GM18520 (cell line): ENCODE measurements around the gene LDLRAP1.

Source experiments
- ATAC-seq: cut with Tn5 transposase; IDR thresholded peaks from one replicate; pipeline ENCODE4 v1.9.1; 2021; ENCODE audit not compliant: unreplicated experiment

Gene LDLRAP1

GRCh38 chr1:25561421-25562100 is 18.2 kb downstream of the LDLRAP1 start:
- no peak for ATAC-seq

GRCh38 chr1:25562101-25562927 is 18.9 kb downstream of the LDLRAP1 start:
- no peak for ATAC-seq

DNA sequence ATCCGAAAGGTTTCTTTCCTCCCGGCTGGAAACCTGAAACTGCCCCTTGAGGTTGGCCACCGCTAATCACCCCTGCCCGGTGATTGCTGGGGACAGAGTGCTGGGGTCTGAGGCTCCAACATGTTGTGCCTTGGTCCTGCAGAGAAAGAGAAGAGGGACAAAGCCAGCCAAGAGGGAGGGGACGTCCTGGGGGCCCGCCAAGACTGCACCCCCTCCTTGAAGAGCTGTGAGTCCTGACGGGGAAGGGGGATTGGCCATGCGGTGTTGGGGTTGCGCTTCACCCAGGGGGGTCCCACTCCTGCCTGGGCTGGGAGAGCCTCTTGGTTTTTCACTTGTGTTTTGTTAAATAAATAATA is 19.5 kb downstream of the LDLRAP1 start:
- ATAC-seq: no peak

- no peak for ATAC-seq
Observed at GRCh38 chr1:25563330-25564215, 20.2 kb downstream of the LDLRAP1 start.

GRCh38 chr1:25564777-25565574 is 21.6 kb downstream of the LDLRAP1 start:
- no peak for ATAC-seq

DNA sequence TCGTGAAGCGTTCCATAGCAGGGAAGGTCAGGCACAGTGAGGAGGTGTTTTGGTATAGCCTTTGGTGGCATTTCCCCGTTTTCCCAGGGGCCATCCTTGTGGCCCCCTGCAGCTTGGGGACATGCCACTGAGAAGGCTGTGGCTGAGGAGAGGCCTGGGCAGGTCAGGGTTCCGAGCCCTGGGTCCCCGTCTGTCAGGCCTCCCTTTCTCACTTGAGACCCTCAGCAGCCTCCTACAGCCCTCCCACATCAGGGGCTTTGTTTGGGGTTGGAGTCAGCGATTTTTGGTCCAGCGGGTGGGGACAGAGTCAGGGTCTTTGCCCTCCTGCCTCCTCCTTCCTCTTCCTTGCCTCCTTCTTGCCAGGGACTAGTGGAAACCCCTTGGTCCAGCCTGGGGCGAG is 22.2 kb downstream of the LDLRAP1 start:
- no peak for ATAC-seq

DNA sequence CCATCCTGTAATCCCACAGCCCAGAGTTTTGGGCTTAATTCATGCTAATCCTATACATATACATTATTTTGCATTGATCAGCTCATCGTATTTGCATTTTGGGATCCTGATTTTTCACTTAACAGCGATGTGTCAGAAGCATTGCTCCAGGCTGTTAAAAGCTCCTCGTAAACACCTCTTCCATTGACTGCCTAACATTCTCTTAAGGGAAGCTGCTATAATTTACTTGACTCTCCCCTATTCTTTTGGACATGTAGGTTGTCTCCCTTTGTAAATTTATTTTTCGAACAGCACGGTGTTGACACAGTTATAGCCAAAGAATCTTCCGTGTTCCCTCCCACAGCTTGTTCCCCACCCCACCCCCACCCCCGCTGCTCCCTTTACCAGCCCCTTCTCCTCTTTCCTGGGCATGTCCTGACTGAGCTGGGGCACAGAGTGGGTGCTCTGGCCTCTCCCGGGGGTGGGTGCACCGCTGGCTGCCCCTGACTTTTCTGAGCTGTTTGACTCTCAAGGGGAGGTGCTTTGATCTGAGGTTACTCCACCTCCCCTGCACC is 22.8 kb downstream of the LDLRAP1 start:
- ATAC-seq: no peak

DNA sequence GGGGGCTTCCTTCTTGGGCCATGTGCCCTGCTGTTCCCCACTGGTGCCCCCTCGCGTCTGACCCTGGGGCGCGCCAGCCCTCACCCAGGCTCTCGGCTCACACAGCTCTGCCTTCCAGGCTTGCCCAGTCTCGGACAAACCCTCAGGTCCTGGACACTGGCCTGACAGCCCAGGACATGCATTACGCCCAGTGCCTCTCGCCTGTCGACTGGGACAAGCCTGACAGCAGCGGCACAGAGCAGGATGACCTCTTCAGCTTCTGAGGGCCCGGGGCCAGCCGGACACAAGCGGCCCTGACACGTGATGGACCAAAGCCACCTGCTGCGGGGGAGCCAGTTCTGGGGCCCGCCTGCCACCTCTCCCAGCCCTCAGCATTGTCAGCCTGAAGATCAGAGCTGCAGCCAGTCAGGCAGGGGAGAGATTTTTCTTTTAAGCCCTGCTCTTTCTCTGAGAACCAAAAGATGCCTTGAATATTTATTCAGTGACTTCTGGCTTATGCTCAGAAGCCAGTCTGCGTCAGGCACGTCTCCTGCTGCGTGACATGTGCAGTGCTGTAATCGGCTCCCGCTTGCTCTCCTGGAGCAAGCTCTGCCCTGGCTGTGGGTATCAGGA is 23.4 kb downstream of the LDLRAP1 start:
- ATAC-seq: no peak

DNA sequence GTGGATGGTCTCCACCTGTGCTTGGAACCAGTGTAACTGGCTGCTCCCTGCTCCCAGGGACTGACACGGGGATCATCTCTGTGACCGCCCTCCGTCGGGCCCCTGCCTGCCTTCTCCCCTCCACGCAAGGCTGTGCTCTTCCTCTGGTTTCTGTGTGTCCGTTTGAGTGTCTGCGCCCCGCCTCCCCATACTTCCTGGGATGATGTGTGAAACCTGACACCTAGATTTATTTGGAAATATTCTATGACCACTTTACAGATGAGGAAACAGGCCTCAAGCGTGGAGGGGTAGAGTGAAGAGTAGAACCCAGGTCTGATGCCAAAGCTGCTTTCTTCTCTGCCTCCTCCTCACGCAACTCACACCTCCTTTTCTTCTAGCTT is 24.3 kb downstream of the LDLRAP1 start:
- ATAC-seq: no peak

GRCh38 chr1:25568090-25568833 is 24.9 kb downstream of the LDLRAP1 start:
- no peak for ATAC-seq

DNA sequence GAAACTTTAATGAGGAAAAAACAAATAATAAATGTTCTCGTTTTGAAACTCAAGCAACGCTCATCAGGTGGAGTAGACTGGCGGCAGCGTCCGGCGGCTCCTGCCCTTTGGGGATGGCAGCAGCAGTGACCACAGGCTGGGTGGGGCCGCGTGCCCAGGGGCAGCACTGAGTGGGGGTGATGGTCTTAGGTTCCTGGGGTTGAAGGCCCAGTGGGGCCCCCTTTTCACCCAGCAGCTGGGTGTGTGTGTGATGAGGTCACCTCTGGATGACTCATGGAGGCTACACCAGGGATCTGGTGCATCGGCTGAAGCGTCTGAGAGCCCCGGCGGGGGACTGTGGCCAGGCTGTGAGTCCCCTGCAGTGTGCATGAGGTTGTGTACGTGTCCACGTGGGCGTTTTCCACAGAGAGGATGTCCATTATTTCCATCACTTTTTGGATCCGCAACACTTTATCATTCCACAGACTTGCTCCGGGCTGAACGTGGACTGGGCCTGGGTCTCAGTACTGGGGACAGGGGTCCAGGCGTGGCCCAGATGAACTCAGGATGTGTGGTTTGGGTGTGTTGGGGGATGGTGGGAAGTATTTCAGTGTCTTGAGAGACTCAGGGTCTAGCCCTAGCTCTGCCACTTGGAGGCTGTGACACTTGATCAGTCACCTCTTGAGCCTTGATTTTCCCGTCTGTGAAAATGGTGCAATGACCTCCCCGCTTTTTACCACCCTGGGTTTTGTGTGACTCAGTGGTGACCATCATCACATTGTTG is 25.6 kb downstream of the LDLRAP1 start:
- no peak for ATAC-seq

GRCh38 chr1:25569597-25570396 is 26.4 kb downstream of the LDLRAP1 start:
- ATAC-seq: no peak

DNA sequence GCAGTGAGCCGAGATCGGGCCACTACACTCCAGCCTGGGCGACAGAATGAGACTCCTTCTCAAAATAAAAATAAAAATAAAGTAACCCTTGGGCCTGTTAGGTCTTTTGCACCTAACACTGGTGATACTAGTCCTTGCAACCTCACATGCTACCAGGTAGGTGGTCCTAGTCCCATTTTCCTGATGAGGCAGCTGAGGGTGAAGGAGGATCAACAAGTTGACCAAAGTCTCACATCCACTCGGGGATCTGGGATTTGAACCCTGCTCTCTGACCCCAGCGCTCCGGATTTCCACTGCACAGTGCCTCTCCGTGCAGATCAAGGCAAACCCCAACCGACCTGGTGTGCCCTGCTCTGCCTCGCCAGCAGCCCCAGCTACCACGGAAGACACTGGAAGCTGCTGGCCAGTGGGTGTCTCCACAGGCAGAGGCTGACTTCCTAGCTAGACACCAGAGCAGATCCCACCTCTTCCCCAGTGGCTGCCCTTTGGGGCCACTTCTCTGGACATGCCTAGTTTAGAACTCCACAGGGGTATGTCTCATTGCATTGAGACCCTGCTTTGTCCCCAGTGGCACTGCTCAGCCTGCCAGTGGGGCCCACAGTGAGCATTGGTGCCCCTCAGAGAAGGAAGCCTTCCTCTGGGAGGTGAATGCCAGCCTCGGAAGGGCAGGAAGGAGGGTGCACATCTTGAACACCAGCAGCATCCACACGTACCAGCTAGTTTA is 27.6 kb downstream of the LDLRAP1 start:
- ATAC-seq: no peak

- no peak for ATAC-seq
Observed at GRCh38 chr1:25571522-25571970, 28.1 kb downstream of the LDLRAP1 start.

- no peak for ATAC-seq
Observed at GRCh38 chr1:25572107-25572506, 28.7 kb downstream of the LDLRAP1 start.

DNA sequence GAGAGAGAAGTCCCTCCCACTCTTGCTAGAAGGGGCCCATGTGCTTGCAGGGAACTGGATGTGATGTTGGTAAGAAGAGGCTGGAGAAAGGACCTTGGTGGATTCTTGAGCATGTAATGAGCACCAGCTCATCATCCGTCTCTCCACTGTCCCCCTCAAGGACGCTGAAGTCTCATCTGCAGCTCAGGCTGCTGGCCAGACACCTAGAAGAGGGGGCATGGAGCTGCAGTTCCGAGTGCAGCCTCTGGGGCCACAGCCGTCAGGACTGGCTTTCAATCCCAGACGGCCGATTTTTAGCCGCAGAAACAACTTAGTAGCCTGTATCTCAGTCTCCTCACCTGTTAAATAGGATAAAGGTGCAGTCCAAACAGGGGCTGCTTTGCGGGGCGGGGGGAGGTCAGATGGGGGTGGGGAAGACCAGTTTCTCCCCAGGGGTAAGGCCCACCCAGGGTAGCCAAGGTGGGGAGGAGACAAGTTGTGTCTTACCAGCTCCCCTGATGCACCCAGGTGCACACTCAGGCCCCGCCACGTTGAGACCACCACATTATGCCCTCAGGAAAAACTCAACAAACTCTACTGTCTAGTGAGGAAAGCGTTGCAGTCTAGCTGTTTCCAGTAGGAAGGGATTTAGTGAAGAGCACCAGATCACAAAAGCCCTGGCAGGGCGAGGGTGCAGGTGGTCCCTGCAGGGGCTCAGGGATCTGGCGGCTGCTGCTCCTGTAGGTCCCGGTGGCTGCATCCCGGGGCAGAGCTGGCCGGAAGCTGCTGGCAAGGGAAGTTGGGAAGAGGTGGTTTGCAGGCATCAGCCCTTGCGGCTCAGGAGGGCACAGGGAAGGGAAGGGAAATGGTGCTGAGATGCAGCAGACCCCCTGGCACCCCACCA is 29.5 kb downstream of the LDLRAP1 start:
- ATAC-seq: no peak
